Colonic mucosa (tissue), 4 donors: Measurements from ENCODE around the gene IL4. TPM values are rescaled to one million over a fixed set of nuclear protein-coding genes. Genes with fewer than 3 reads are reported as not detected.

Experiments
- DNase-seq: peaks from one replicate; pipeline ENCODE4 v3.0.0-alpha.2; 2020
- H3K27ac ChIP-seq: fragments of 200-600 bp; one replicate; pipeline ENCODE4 v1.8.0; 2021
- H3K27me3 ChIP-seq: fragments of 200-600 bp; one replicate; pipeline ENCODE4 v1.8.0; 2021
- H3K36me3 ChIP-seq: fragments of 200-600 bp; one replicate; pipeline ENCODE4 v1.8.0; 2021
- H3K4me1 ChIP-seq: fragments of 200-600 bp; one replicate; pipeline ENCODE4 v1.8.0; 2021; ENCODE audit warnings: mild to moderate bottlenecking
- H3K4me3 ChIP-seq: fragments of 200-600 bp; one replicate; pipeline ENCODE4 v1.8.0; 2021
- H3K9ac ChIP-seq, 2 donors: one replicate each; pipeline ENCODE4 v1.7.0; 2013; ENCODE audit warnings: control low read depth in 2 of 2, low read depth in 2 of 2, low read length in 2 of 2
- H3K9me3 ChIP-seq: fragments of 200-600 bp; one replicate; pipeline ENCODE4 v1.8.0; 2021
- intact Hi-C: fragments of 100-400 bp; cut with DNase I; formaldehyde crosslinking; loops from one replicate; pipeline ENCODE4 v1.14.1; 2022
- total RNA-seq, 2 donors: library from RNA; stranded (reverse); fragmentation: NEBNext Ultra II Directional in 1 of 2; extraction: Animal tissue kit (Norgen Biotek cat#: 25700) in 1 of 2; gene quantifications; one replicate each; pipeline ENCODE4 v1.2.1, GENCODE V29; 2021
- TF ChIP-seq, protein P1 (sequence below): fragments of 200-600 bp; IDR thresholded peaks from one replicate; pipeline ENCODE4 v1.8.0; 2022; ENCODE audit warnings: antibody characterized with exemption, mild to moderate bottlenecking
- donor health status: healthy.
- donor health status: DM: no; HTN: no; CAD: no.
- donor health status: DM: no; HTN: no; CAD: no.

The IL4 gene
- total RNA-seq, 2 donors from 2014 or later = not detected

DNA sequence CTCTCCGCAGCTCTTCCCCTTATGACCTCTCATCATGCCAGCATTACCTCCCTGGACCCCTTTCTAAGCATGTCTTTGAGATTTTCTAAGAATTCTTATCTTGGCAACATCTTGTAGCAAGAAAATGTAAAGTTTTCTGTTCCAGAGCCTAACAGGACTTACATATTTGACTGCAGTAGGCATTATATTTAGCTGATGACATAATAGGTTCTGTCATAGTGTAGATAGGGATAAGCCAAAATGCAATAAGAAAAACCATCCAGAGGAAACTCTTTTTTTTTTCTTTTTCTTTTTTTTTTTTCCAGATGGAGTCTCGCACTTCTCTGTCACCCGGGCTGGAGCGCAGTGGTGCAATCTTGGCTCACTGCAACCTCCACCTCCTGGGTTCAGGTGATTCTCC, 36.5 kb upstream of the IL4 start:
- TF ChIP-seq, protein P1, sequence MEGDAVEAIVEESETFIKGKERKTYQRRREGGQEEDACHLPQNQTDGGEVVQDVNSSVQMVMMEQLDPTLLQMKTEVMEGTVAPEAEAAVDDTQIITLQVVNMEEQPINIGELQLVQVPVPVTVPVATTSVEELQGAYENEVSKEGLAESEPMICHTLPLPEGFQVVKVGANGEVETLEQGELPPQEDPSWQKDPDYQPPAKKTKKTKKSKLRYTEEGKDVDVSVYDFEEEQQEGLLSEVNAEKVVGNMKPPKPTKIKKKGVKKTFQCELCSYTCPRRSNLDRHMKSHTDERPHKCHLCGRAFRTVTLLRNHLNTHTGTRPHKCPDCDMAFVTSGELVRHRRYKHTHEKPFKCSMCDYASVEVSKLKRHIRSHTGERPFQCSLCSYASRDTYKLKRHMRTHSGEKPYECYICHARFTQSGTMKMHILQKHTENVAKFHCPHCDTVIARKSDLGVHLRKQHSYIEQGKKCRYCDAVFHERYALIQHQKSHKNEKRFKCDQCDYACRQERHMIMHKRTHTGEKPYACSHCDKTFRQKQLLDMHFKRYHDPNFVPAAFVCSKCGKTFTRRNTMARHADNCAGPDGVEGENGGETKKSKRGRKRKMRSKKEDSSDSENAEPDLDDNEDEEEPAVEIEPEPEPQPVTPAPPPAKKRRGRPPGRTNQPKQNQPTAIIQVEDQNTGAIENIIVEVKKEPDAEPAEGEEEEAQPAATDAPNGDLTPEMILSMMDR = no peak
- Histone ChIP-seq H3K36me3 (no peaks in the 10 kb centered on the region), H3K9me3 (no peaks in the 10 kb centered on the region), H3K27ac (no peak overlapping the region), H3K4me1 (no peaks in the 10 kb centered on the region), H3K9ac (no peak overlapping the region), H3K27me3 (no peaks in the 10 kb centered on the region), H3K4me3 (no peak overlapping the region)
- intact Hi-C loops = no loop called here
- DNase-seq = no peak

DNA sequence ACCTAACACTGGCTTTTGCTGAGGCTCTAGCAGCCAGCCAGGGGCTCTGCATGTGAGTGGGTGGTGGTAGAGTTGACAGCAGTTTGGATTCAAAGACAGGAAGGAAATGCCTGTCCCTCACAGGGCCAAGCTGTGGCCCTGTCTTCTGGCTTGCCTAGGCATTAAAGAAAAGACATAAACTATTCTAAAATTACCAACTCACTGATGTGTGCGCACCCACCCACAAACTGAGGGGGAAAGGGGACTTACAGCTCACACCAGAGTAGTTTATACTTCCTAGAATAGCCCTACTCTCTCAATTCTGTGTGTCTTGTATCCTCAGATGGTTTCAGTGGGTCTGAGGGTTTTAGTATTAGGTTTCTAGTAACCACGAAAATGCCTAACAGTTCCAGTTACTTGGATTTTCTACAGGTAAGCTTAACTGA, 34.1 kb upstream of the IL4 start:
- H3K9me3 ChIP-seq = no peaks in the 10 kb centered on the region
- H3K4me3 ChIP-seq = no peak overlapping the region
- DNase-seq = no peak
- no peak overlapping the region for H3K27ac ChIP-seq
- intact Hi-C loops = no loop called here
- no peak overlapping the region for H3K9ac ChIP-seq
- TF ChIP-seq, protein P1 = no peak
- no peaks in the 10 kb centered on the region for H3K36me3 ChIP-seq
- H3K27me3 ChIP-seq = no peaks in the 10 kb centered on the region
- no peaks in the 10 kb centered on the region for H3K4me1 ChIP-seq

DNA sequence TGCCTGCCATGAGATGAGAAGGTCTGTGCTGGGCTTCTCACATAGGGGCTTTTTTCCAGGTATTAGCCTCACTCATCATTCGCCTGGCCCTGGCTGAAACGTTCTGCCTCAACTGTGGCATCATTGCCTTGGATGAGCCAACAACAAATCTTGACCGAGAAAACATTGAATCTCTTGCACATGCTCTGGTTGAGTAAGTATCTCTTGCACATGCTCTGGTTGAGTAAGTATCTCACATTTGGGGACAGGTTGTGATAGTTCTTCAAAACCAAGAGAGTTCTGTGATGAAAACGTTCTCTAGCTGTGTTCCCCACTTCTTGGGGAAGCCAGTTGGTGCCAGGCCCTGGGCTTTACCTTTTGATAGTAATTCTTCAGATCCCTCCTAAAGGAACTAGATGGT, 33.2 kb upstream of the IL4 start:
- Histone ChIP-seq H3K9ac (no peak overlapping the region), H3K4me1 (no peaks in the 10 kb centered on the region), H3K36me3 (no peaks in the 10 kb centered on the region), H3K27ac (no peak overlapping the region), H3K4me3 (no peak overlapping the region), H3K27me3 (no peaks in the 10 kb centered on the region), H3K9me3 (no peaks in the 10 kb centered on the region)
- TF ChIP-seq, protein P1 = no peak
- no peak for DNase-seq
- intact Hi-C loops = no loop called here

DNA sequence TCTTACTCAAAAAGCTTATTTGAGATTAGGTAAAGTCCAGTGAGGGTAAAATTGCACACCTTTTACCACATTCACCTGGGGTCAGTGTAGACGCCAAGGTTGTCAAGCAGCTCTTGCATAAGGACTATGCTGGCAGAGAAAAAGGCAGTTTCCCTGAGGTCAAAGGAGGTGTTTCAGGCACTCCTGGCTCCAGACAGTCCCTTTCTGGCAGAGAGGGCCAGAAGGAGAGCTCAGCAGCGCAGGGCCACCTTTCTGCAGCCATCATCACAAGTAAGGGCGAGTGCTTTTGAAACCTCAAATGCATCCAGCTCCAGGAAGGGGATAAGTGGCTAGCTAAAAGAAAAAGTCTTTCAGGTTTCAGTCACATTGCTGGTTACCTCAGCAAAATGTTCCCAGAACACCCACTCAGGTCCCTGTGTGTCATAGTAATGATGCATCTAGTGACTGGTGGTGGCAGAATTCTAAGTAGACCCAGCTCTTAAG, 32.5 kb upstream of the IL4 start:
- TF ChIP-seq, protein P1 = no peak
- DNase-seq = no peak
- intact Hi-C loops = no loop called here

DNA sequence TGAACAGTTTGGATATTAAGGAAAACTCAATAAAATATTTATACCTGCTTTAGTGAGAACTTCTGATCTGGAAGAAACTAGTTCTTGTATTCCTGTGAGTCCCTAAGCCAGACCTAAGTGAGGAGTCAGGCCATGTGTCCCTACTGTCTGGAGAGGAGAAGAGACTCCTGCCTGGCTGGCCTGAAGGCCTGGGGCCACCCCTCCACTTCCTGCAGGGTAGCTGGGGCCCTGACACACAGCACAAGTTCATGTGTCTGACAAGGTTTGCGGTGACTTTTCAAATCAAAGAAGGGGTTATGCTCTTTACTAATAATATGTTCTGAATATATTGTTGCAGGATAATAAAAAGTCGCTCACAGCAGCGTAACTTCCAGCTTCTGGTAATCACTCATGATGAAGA, 31.9 kb upstream of the IL4 start:
- Histone ChIP-seq H3K4me1 (no peaks in the 10 kb centered on the region), H3K9me3 (no peaks in the 10 kb centered on the region), H3K9ac (no peak overlapping the region), H3K4me3 (no peak overlapping the region), H3K27ac (no peak overlapping the region), H3K36me3 (no peaks in the 10 kb centered on the region), H3K27me3 (no peaks in the 10 kb centered on the region)
- no peak for DNase-seq
- intact Hi-C loops = no loop called here
- TF ChIP-seq, protein P1 = no peak

More for the DNA sequence above, 32.5 kb upstream of the IL4 start:
- no peaks in the 10 kb centered on the region for H3K27me3 ChIP-seq
- H3K36me3 ChIP-seq = no peaks in the 10 kb centered on the region
- no peaks in the 10 kb centered on the region for H3K4me1 ChIP-seq
- no peak overlapping the region for H3K9ac ChIP-seq
- no peak overlapping the region for H3K27ac ChIP-seq
- H3K4me3 ChIP-seq = no peak overlapping the region
- no peaks in the 10 kb centered on the region for H3K9me3 ChIP-seq
